OCI-LY7 (cell line): Measurements from ENCODE around the gene SEMA5A. TPM values are rescaled to one million over a fixed set of nuclear protein-coding genes. Genes with fewer than 3 reads are reported as not detected.

Experiments
- BruUV-seq: library from RNA; stranded (reverse); fragments of 400-500 nt; replicated peaks from 2 replicates; lab custom pipeline; 2021; lab: Mats Ljungman, UMichigan
- CTCF ChIA-PET: fragments of 300-600 bp; sonication (Branson Sonifier 250); formaldehyde crosslinking; loops from one replicate; lab custom pipeline; 2022; ENCODE audit warnings: antibody characterized with exemption; ENCODE audit not compliant: unreplicated experiment; lab: Charles Lee
- POLR2A ChIA-PET: fragments of 300-600 bp; sonication (Branson Sonifier 250); formaldehyde crosslinking; loops from one replicate; lab custom pipeline; 2022; ENCODE audit warnings: antibody characterized with exemption; lab: Charles Lee
- DNase-seq: peaks from one replicate; pipeline ENCODE4 v3.0.0-alpha.2; 2015; ENCODE audit warnings: low spot score
- H2AFZ ChIP-seq: fragments of 200-600 bp; sonication (generic), shearing (Covaris generic); 2 replicates; pipeline ENCODE4 v1.6.1; 2014; ENCODE audit warnings: mild to moderate bottlenecking, antibody characterized with exemption, low read length, moderate library complexity
- H3K27ac ChIP-seq: fragments of 200-600 bp; sonication (generic); 2 replicates; pipeline ENCODE4 v1.5.1; 2014; ENCODE audit warnings: mixed run types, low read depth, mild to moderate bottlenecking, moderate library complexity, low read length, inconsistent platforms; ENCODE audit not compliant: poor library complexity, severe bottlenecking
- H3K36me3 ChIP-seq: fragments of 200-600 bp; sonication (generic); 2 replicates; pipeline ENCODE4 v1.6.1; 2014; ENCODE audit warnings: mild to moderate bottlenecking, antibody characterized with exemption, low read length, moderate library complexity, mixed read lengths; ENCODE audit not compliant: insufficient read depth
- H3K4me1 ChIP-seq: fragments of 200-600 bp; sonication (generic); 2 replicates; pipeline ENCODE4 v1.5.1; 2014; ENCODE audit warnings: mild to moderate bottlenecking, low read length; ENCODE audit not compliant: insufficient read depth, poor library complexity, severe bottlenecking
- H3K4me2 ChIP-seq: fragments of 200-600 bp; sonication (generic); 2 replicates; pipeline ENCODE4 v1.6.1; 2014; ENCODE audit warnings: mild to moderate bottlenecking, low read length
- H3K4me3 ChIP-seq: fragments of 200-600 bp; sonication (generic); 2 replicates; pipeline ENCODE4 v1.5.1; 2014; ENCODE audit warnings: mild to moderate bottlenecking, low read depth, low read length; ENCODE audit not compliant: poor library complexity, severe bottlenecking
- H3K79me2 ChIP-seq: fragments of 200-600 bp; sonication (generic); 2 replicates; pipeline ENCODE4 v1.6.1; 2016; ENCODE audit warnings: low read depth, mild to moderate bottlenecking, low read length, moderate library complexity, mixed read lengths; ENCODE audit not compliant: insufficient read depth
- H3K9me2 ChIP-seq: fragments of 200-600 bp; sonication (generic); 2 replicates; pipeline ENCODE4 v1.6.1; 2016; ENCODE audit warnings: mild to moderate bottlenecking, low read length, mixed read lengths; ENCODE audit not compliant: insufficient read depth
- H3K9me3 ChIP-seq: fragments of 200-600 bp; sonication (generic); 2 replicates; pipeline ENCODE4 v1.6.1; 2014; ENCODE audit warnings: mild to moderate bottlenecking, mixed run types, low read length, mixed read lengths
- H4K20me1 ChIP-seq: fragments of 200-600 bp; sonication (generic); 2 replicates; pipeline ENCODE4 v1.6.1; 2014; ENCODE audit warnings: mild to moderate bottlenecking, antibody characterized with exemption, low read length, moderate library complexity, mixed read lengths; ENCODE audit not compliant: insufficient read depth
- CTCF ChIP-seq: fragments of 200-600 bp; sonication (generic); conservative IDR thresholded peaks from 2 replicates; pipeline ENCODE4 v1.5.1; 2014; ENCODE audit warnings: mild to moderate bottlenecking, antibody characterized with exemption, low read length, moderate library complexity, mixed read lengths
- EZH2phosphoT487 ChIP-seq: fragments of 200-600 bp; sonication (generic); IDR thresholded peaks from 2 replicates; pipeline ENCODE4 v1.6.1; 2018; ENCODE audit warnings: low read depth, borderline replicate concordance, mild to moderate bottlenecking, mixed run types, antibody characterized with exemption, low read length, moderate library complexity, mixed read lengths
- intact Hi-C: fragments of 100-400 bp; cut with micrococcal nuclease; formaldehyde crosslinking; loops from one replicate; pipeline ENCODE4 v1.10.0; 2022; ENCODE audit not compliant: unreplicated experiment
- total RNA-seq, 2 experiments: library from RNA; depleted of rRNA in 1 of 2; stranded (reverse); fragments of >200 nt in 1 of 2; shearing (Covaris generic) in 1 of 2; gene quantifications; 2 replicates each; pipeline ENCODE4 v1.2.3, GENCODE V29; 2014 to 2022

SEMA5A gene
- total RNA-seq, 2 experiments from 2014 or later = not detected

GRCh38 chr5:9477537-9477936 lies 68.3 kb downstream of the SEMA5A start:
- Histone ChIP-seq H3K4me1 (no peaks in the 10 kb centered on the region), H3K9me2 (no peaks in the 10 kb centered on the region), H3K4me3 (no peak overlapping the region), H3K36me3 (no peaks in the 10 kb centered on the region), H3K9me3 (no peaks in the 10 kb centered on the region), H3K27ac (no peak overlapping the region), H3K79me2 (no peaks in the 10 kb centered on the region), H4K20me1 (no peaks in the 10 kb centered on the region), H2AFZ (no peak overlapping the region), H3K4me2 (no peak overlapping the region)
- intact Hi-C loops = no loop called here
- no peak for DNase-seq
- BruUV-seq = no TSS peak
- TF ChIP-seq CTCF = no peak
- no peak for TF ChIP-seq EZH2phosphoT487
- ChIA-PET CTCF (no interaction called here), POLR2A (no interaction called here)

GRCh38 chr5:9474219-9475002 lies 71.5 kb downstream of the SEMA5A start:
- ChIA-PET POLR2A (no interaction called here), CTCF (no interaction called here)
- H3K9me2 ChIP-seq = no peaks in the 10 kb centered on the region
- H3K4me2 ChIP-seq = no peak overlapping the region
- TF ChIP-seq EZH2phosphoT487 = no peak
- no peak for TF ChIP-seq CTCF
- no peaks in the 10 kb centered on the region for H4K20me1 ChIP-seq
- no peaks in the 10 kb centered on the region for H3K9me3 ChIP-seq
- H3K4me1 ChIP-seq = no peaks in the 10 kb centered on the region
- DNase-seq = no peak
- intact Hi-C loops = no loop called here
- H3K79me2 ChIP-seq = no peaks in the 10 kb centered on the region
- H3K27ac ChIP-seq = no peak overlapping the region
- H3K36me3 ChIP-seq = no peaks in the 10 kb centered on the region
- H2AFZ ChIP-seq = no peak overlapping the region
- BruUV-seq = no TSS peak
- H3K4me3 ChIP-seq = no peak overlapping the region

- Histone ChIP-seq H2AFZ (no peak overlapping the region), H3K4me1 (no peaks in the 10 kb centered on the region), H3K4me3 (no peak overlapping the region), H3K79me2 (no peaks in the 10 kb centered on the region), H3K4me2 (no peak overlapping the region), H3K9me3 (no peaks in the 10 kb centered on the region), H3K27ac (no peak overlapping the region), H3K9me2 (no peaks in the 10 kb centered on the region), H3K36me3 (no peaks in the 10 kb centered on the region), H4K20me1 (no peaks in the 10 kb centered on the region)
- ChIA-PET CTCF (no interaction called here), POLR2A (no interaction called here)
- no TSS peak for BruUV-seq
- TF ChIP-seq CTCF = no peak
- TF ChIP-seq EZH2phosphoT487 = no peak
- intact Hi-C loops = no loop called here
- DNase-seq = no peak
Observed at GRCh38 chr5:9473624-9474023, 72.3 kb downstream of the SEMA5A start.
